ENCODE results near the gene ELFN1.

ELFN1 gene

GRCh38 chr7:1664711-1665548, 5.1 kb upstream of the ELFN1 start:
- DNase-seq: peak; percentile 22 to 39

DNA sequence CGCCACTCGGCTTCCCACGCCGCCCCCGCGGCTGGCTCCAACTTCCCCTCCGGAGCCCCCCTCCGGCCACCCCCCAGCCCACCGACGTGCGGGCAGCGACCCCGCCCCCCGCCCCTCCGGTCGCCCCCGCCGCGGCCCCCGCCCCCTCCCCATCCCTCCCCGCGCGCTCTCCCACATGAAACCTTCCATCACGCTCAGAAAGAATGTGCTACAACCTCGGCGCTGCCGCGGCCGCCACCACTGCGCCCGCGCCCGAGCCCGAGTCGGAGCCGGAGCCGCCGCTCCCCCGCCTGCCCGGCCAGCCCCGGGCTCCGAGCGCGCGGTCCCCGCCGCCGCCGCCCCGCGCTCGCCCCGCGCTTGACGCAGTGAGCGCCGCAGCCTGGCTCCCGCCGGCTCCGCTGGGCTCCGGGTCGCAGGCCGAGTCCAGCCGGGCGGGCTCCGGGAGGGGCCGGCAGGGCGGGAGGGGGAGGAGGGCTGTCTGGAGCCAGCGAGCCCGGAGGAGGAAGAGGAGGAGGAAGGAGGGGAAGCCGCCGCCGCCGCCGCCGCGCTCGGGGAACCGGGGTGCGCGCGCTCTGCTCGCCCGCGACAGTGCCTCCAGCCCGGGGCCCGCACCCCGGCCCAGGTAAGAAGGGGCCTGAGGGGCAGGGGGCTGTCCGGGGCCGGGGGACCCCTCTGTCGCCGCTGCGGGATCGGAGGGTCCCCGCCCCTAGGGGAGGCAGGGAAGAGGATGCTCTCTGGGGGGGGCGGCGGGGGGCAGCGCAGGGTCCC, 4.3 kb upstream of the ELFN1 start:
- peak in 1 of 2 donors; percentile 17 for DNase-seq

DNA sequence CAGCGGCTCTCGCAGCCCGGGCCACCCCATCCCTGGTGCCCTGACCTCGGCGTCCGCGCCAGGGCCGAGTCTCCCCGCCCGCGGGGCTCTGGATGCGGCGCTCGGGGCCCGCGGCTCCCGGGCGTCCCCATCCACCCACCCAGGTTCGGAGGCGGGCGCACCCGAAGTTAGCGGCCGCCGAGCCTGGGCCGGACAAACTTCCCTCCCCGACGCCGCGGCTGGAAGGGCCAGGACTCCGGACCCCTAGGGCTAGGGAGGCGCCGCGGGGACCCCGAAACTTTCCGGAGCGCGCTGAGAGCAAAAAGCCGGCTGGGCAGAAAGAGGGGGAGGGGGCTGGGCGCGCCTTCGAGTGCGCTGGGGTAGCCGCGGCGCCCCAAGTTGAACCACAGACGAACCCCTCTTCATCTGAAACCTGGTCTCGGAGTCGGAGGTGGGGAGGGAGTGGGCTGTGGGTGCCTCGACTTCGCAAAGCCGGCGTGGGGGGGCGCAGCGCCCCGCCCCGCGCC, 3.7 kb upstream of the ELFN1 start:
- DNase-seq: peak in 1 of 2 donors; percentile 22

GRCh38 chr7:1666823-1667565, 3.1 kb upstream of the ELFN1 start:
- DNase-seq: peak in 1 of 2 donors; percentile 19

GRCh38 chr7:1667566-1668395, 2.3 kb upstream of the ELFN1 start:
- no peak for DNase-seq

GRCh38 chr7:1668396-1669063, 1.5 kb upstream of the ELFN1 start:
- no peak for DNase-seq

DNA sequence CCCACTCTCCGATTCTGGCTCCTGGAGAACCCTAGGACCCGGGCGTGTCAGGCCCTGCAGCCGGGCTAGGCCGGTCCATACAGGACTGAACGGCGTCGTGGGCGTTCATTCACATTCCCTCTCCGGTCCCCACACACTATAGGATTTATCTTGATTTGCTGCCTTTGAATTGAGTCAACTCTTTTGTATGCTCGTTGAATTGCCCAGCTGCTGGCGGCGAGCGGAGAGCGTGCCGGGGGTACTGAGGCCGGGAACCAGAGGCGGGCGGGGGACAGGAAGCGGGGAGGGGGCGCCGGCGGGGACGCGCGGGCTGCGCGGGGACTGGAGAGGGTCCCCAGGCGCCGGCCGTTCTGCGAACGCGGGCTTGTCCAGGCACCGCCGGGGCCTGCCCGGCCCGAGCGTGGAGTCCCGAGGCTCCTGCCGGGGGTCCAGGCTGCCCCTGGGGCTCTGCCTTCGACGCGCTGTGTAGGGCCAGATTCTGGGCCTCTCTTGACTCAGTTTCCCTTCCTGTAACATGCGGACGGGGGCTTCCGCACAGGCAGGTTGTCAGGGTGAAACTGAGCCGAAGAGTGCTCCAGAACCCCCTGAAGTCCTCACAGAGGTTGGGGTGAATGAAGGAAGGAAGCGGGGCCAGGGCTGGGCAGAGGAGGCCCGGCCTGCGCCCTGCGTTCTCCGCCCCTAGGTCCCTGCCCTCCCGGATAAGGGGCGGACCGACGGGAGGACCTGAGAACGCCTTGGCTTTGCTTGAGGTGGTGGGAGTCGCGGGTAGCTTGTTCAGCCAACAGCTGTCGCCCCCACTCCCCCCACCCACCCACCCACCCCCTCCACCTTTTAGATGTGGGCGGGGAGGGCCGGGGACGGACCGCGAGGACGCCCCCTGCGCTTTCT, 769 bp upstream of the ELFN1 start:
- no peak for DNase-seq

GRCh38 chr7:1670894-1671593, 967 bp downstream of the ELFN1 start:
- DNase-seq: no peak

- DNase-seq: no peak
Measured at GRCh38 chr7:1671594-1672451, 1.7 kb downstream of the ELFN1 start.

GRCh38 chr7:1672851-1673486, 2.9 kb downstream of the ELFN1 start:
- no peak for DNase-seq

- DNase-seq: no peak
Measured at GRCh38 chr7:1673581-1674118, 3.6 kb downstream of the ELFN1 start.

DNA sequence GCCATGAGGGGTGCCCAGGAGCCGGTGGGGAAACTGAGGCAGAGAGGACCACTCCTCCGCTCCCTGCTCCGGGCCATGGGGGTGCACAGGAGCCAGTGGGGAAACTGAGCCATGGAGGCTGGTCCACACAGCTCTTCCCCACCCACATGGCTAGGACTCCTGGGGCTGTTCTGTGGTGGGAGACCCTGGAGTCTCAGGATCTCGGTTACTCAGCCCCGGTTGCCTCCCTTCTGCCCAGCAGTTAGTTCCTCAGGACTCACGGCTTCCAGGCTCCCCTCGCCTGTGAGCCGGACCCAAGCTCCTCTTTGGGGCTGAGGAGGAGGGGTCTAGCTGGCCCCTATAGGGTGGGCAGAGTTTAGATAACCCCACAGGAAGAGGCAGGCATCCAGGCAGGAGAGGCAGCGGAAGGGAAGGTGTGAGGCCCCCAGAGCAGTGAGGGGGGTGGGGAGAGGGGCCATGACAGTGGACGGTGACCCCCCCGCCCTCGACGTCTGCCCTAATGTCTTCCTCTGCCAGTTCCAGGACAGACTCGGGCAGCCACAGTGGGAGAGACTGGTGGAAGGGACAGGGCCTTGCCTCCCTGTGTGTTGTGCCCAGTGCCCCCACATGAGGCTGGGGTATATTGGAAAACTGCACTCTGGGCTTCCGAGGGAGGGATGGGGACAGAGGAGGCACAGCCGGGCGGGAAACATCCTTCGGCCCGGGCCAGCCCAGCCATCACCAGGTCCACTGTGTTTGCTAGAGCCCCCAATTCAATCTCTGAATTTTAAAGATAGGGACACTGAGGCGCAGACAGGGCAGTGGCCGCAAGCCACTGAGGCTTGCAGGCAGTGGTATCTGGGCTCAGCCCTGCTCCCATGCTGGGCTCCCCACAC, 4.3 kb downstream of the ELFN1 start:
- DNase-seq: no peak

DNA sequence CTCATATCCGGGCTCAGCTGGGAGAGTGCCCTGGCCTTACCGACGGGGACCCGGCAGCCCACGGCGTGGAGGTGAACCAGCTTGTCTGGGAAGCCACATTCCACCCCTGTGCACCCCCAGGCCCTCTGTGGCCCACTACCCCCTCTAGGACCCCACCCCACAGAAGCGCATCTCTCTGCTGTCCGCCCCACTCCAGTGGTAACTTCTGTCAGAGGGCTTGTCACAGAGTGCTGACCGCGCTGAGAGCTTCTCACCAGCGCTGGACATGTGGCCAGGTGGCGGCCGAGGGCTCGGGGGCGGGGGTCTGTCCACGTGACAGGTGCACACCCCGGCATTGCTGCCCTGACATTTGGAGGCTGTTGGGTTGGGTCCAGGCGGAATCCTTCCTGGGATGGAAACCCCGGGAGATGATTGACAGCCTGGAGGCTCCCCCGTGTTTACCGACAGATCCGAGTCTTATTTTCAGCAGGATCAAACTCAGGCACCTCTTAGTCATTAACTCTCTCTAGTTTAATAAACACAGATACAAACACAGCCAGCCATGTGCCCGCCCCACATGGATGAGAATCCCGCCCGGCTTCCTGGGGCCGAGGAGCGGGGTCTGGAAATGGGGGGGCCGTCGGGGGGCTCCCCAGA, 5.1 kb downstream of the ELFN1 start:
- DNase-seq: no peak

- DNase-seq: no peak
Measured at GRCh38 chr7:1675673-1676549, 5.8 kb downstream of the ELFN1 start.

DNA sequence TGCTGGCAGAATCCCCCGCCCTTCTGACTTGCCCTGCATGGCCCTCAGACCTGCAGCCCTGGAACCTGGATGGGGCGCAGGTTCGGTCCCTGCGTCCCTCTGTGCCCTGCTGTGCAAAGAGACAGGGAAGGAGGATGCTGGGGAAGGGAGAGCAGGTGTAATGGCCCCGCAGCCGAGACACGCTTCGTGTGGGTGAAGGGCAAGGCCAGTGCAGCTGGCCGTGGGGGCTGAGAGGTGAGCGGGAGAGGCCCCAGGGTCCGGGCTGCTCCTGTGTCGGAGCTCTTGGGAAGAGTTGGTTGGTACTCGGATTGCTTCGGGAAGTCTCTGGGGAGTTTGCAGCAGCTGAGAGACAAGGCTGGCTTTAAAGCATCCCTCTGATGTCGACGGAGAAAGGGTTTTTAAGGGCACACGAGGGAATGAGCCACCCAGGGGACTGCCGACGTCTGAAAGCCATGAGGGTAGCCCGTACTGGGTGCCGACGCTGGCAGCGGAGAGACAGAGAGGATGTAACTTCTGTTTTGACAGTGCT, 6.5 kb downstream of the ELFN1 start:
- DNase-seq: no peak
